Colonic mucosa (tissue), 4 donors: Measurements from ENCODE around the gene CGB5. TPM values are rescaled to one million over a fixed set of nuclear protein-coding genes. Genes with fewer than 3 reads are reported as not detected.

Experiments
- DNase-seq: peaks from one replicate; pipeline ENCODE4 v3.0.0-alpha.2; 2020
- H3K27ac ChIP-seq: fragments of 200-600 bp; one replicate; pipeline ENCODE4 v1.8.0; 2021
- H3K27me3 ChIP-seq: fragments of 200-600 bp; one replicate; pipeline ENCODE4 v1.8.0; 2021
- H3K36me3 ChIP-seq: fragments of 200-600 bp; one replicate; pipeline ENCODE4 v1.8.0; 2021
- H3K4me1 ChIP-seq: fragments of 200-600 bp; one replicate; pipeline ENCODE4 v1.8.0; 2021; ENCODE audit warnings: mild to moderate bottlenecking
- H3K4me3 ChIP-seq: fragments of 200-600 bp; one replicate; pipeline ENCODE4 v1.8.0; 2021
- H3K9ac ChIP-seq, 2 donors: one replicate each; pipeline ENCODE4 v1.7.0; 2013; ENCODE audit warnings: control low read depth in 2 of 2, low read depth in 2 of 2, low read length in 2 of 2
- H3K9me3 ChIP-seq: fragments of 200-600 bp; one replicate; pipeline ENCODE4 v1.8.0; 2021
- CTCF ChIP-seq: fragments of 200-600 bp; IDR thresholded peaks from one replicate; pipeline ENCODE4 v1.8.0; 2022; ENCODE audit warnings: antibody characterized with exemption, mild to moderate bottlenecking
- intact Hi-C: fragments of 100-400 bp; cut with DNase I; formaldehyde crosslinking; loops from one replicate; pipeline ENCODE4 v1.14.1; 2022
- total RNA-seq, 2 donors: library from RNA; stranded (reverse); fragmentation: NEBNext Ultra II Directional in 1 of 2; extraction: Animal tissue kit (Norgen Biotek cat#: 25700) in 1 of 2; gene quantifications; one replicate each; pipeline ENCODE4 v1.2.1, GENCODE V29; 2021
- donor health status: healthy.
- donor health status: DM: no; HTN: no; CAD: no.
- donor health status: DM: no; HTN: no; CAD: no.

CGB5 gene
- total RNA-seq, 2 donors from 2014 or later: not detected

GRCh38 chr19:49061000-49061399 lies 17.4 kb downstream of the CGB5 start:
- Histone ChIP-seq H3K27me3 (peaks cover 20% of the 10 kb centered on the region), H3K27ac (no peak overlapping the region), H3K4me3 (no peak overlapping the region), H3K4me1 (peaks cover 4% of the 10 kb centered on the region), H3K36me3 (no peaks in the 10 kb centered on the region), H3K9ac (no peak overlapping the region), H3K9me3 (no peaks in the 10 kb centered on the region)
- DNase-seq: no peak
- TF ChIP-seq CTCF: no peak
- intact Hi-C loops: no loop called here

GRCh38 chr19:49061445-49061844 lies 17.8 kb downstream of the CGB5 start:
- no peak for DNase-seq
- Histone ChIP-seq H3K4me3 (no peak overlapping the region), H3K27ac (no peak overlapping the region), H3K4me1 (peaks cover 4% of the 10 kb centered on the region), H3K27me3 (peaks cover 20% of the 10 kb centered on the region), H3K9me3 (no peaks in the 10 kb centered on the region), H3K9ac (no peak overlapping the region), H3K36me3 (no peaks in the 10 kb centered on the region)
- no peak for TF ChIP-seq CTCF
- intact Hi-C loops: no loop called here

- H3K9ac ChIP-seq: no peak overlapping the region
- intact Hi-C loops: no loop called here
- H3K4me3 ChIP-seq: no peak overlapping the region
- H3K36me3 ChIP-seq: no peaks in the 10 kb centered on the region
- H3K4me1 ChIP-seq: no peaks in the 10 kb centered on the region
- no peaks in the 10 kb centered on the region for H3K9me3 ChIP-seq
- no peak for TF ChIP-seq CTCF
- H3K27ac ChIP-seq: no peak overlapping the region
- peaks cover 13% of the 10 kb centered on the region for H3K27me3 ChIP-seq
- DNase-seq: no peak
Measured at GRCh38 chr19:49064029-49064629, 20.5 kb downstream of the CGB5 start.

GRCh38 chr19:49064768-49065611 lies 21.3 kb downstream of the CGB5 start, which contains the start of gene NTF4:
Gene NTF4 (minus strand): TSS chr19:49064818. CDS start chr19:49061997, 2,821 bp downstream.
- H3K4me1 ChIP-seq: no peaks in the 10 kb centered on the region
- no peaks in the 10 kb centered on the region for H3K36me3 ChIP-seq
- peak within 1 kb of the TSS; percentile 8 for H3K4me3 ChIP-seq
- intact Hi-C loops: no loop called here
- H3K27me3 ChIP-seq: peaks cover 13% of the 10 kb centered on the region
- H3K9me3 ChIP-seq: no peaks in the 10 kb centered on the region
- DNase-seq: peak; percentile 20
- TF ChIP-seq CTCF: no peak
- no peak within 1 kb of the TSS for H3K27ac ChIP-seq
- H3K9ac ChIP-seq: no peak within 1 kb of the TSS

GRCh38 chr19:49065905-49066512 lies 22.4 kb downstream of the CGB5 start:
- no peak for TF ChIP-seq CTCF
- Histone ChIP-seq H3K9me3 (no peaks in the 10 kb centered on the region), H3K4me1 (no peaks in the 10 kb centered on the region), H3K9ac (no peak overlapping the region), H3K27ac (no peak overlapping the region), H3K36me3 (no peaks in the 10 kb centered on the region), H3K4me3 (no peak overlapping the region), H3K27me3 (peaks cover 19% of the 10 kb centered on the region)
- intact Hi-C loops: no loop called here
- no peak for DNase-seq
